SK-N-SH treated with all-trans-retinoic acid at 6 μM for 48 hours (cell line): ENCODE results near the gene MYH7B.

Experiments
- ATAC-seq: fragments of 200-7000 bp; cut with Tn5 transposase; 3 replicates; pipeline ENCODE4 v1.9.1; 2020; ENCODE audit warnings: mild to moderate bottlenecking, moderate library complexity
- ARNTL ChIP-seq: fragments of 450-650 bp; formaldehyde crosslinking; IDR thresholded peaks from 2 replicates; pipeline ENCODE4 v1.5.0; 2020; ENCODE audit warnings: low read depth, mild to moderate bottlenecking, moderate library complexity, borderline replicate concordance
- BACH2 ChIP-seq: fragments of 250-450 bp; sonication (Bioruptor Pico); IDR thresholded peaks from 2 replicates; pipeline ENCODE4 v1.9.0; 2021; ENCODE audit warnings: mild to moderate bottlenecking, borderline replicate concordance
- CREB5 ChIP-seq: fragments of 250-450 bp; sonication (Bioruptor Pico); IDR thresholded peaks from 2 replicates; pipeline ENCODE4 v1.5.1; 2020; ENCODE audit warnings: low read depth, mild to moderate bottlenecking, moderate library complexity
- CSDC2 ChIP-seq: fragments of 250-450 bp; sonication (Bioruptor Pico); IDR thresholded peaks from 2 replicates; pipeline ENCODE4 v1.5.0; 2020; ENCODE audit warnings: mild to moderate bottlenecking, moderate library complexity
- CSRNP3 ChIP-seq: fragments of 250-450 bp; sonication (Bioruptor Pico); IDR thresholded peaks from 2 replicates; pipeline ENCODE4 v1.5.1; 2021; ENCODE audit warnings: mild to moderate bottlenecking, moderate library complexity
- ESRRG ChIP-seq: fragments of 250-450 bp; sonication (Bioruptor Pico); IDR thresholded peaks from 2 replicates; pipeline ENCODE4 v1.6.1; 2021; ENCODE audit warnings: mild to moderate bottlenecking
- ISL1 ChIP-seq: fragments of 250-450 bp; sonication (Bioruptor Pico); IDR thresholded peaks from 2 replicates; pipeline ENCODE4 v2.1.2; 2022; ENCODE audit warnings: mild to moderate bottlenecking, moderate library complexity
- OSR1 ChIP-seq: fragments of 250-450 bp; sonication (Bioruptor Pico); IDR thresholded peaks from 2 replicates; pipeline ENCODE4 v1.8.0; 2022; ENCODE audit warnings: moderate library complexity, mild to moderate bottlenecking, inconsistent platforms
- PATZ1 ChIP-seq: fragments of 250-450 bp; sonication (Bioruptor Pico); IDR thresholded peaks from 2 replicates; pipeline ENCODE4 v1.8.0; 2020; ENCODE audit warnings: mild to moderate bottlenecking, moderate library complexity, borderline replicate concordance
- POU6F1 ChIP-seq: fragments of 250-450 bp; sonication (Bioruptor Pico); IDR thresholded peaks from 2 replicates; pipeline ENCODE4 v1.8.0; 2021; ENCODE audit warnings: low read depth, mild to moderate bottlenecking, moderate library complexity, borderline replicate concordance
- PPARA ChIP-seq: fragments of 250-450 bp; sonication (Bioruptor Pico); IDR thresholded peaks from 2 replicates; pipeline ENCODE4 v1.5.0; 2020; ENCODE audit warnings: mild to moderate bottlenecking, borderline replicate concordance
- RARB ChIP-seq: fragments of 250-450 bp; sonication (Bioruptor Pico); IDR thresholded peaks from 2 replicates; pipeline ENCODE4 v1.8.0; 2021; ENCODE audit warnings: mild to moderate bottlenecking, moderate library complexity
- SNAI2 ChIP-seq: fragments of 250-450 bp; sonication (Bioruptor Pico); IDR thresholded peaks from 2 replicates; pipeline ENCODE4 v1.5.0; 2020; ENCODE audit warnings: mild to moderate bottlenecking, moderate library complexity
- TCF4 ChIP-seq: fragments of 250-450 bp; sonication (Bioruptor Pico); IDR thresholded peaks from 2 replicates; pipeline ENCODE4 v1.8.0; 2021; ENCODE audit warnings: mild to moderate bottlenecking, moderate library complexity, borderline replicate concordance
- TSHZ2 ChIP-seq: fragments of 250-450 bp; sonication (Bioruptor Pico); IDR thresholded peaks from 2 replicates; pipeline ENCODE4 v1.5.0; 2020; ENCODE audit warnings: mild to moderate bottlenecking, moderate library complexity
- ZC3H10 ChIP-seq: fragments of 250-450 bp; sonication (Bioruptor Pico); IDR thresholded peaks from 2 replicates; pipeline ENCODE4 v1.5.1; 2021; ENCODE audit warnings: mild to moderate bottlenecking, moderate library complexity
- ZFP3 ChIP-seq: fragments of 250-450 bp; sonication (Bioruptor Pico); IDR thresholded peaks from 2 replicates; pipeline ENCODE4 v1.5.0; 2020; ENCODE audit warnings: mild to moderate bottlenecking, moderate library complexity
- ZFP30 ChIP-seq: fragments of 450-650 bp; formaldehyde crosslinking; IDR thresholded peaks from 2 replicates; pipeline ENCODE4 v1.5.0; 2022; ENCODE audit warnings: mild to moderate bottlenecking, moderate library complexity
- ZNF565 ChIP-seq: fragments of 450-650 bp; formaldehyde crosslinking; conservative IDR thresholded peaks from 2 replicates; pipeline ENCODE4 v1.5.0; 2020; ENCODE audit warnings: low read depth, mild to moderate bottlenecking, moderate library complexity
- ZNF70 ChIP-seq: fragments of 450-650 bp; formaldehyde crosslinking; IDR thresholded peaks from 2 replicates; pipeline ENCODE4 v1.5.0; 2020; ENCODE audit warnings: mild to moderate bottlenecking, moderate library complexity
- ZNF8 ChIP-seq: fragments of 450-650 bp; formaldehyde crosslinking; IDR thresholded peaks from 2 replicates; pipeline ENCODE4 v1.5.0; 2020; ENCODE audit warnings: mild to moderate bottlenecking, moderate library complexity

The MYH7B gene

GRCh38 chr20:34997131-34997561 lies 41.5 kb downstream of the MYH7B start:
- TF ChIP-seq ZNF565: no peak
- TF ChIP-seq ZFP30 (CRISPR knock-in tag): no peak
- no peak for TF ChIP-seq ZFP3 (CRISPR knock-in tag)
- TF ChIP-seq TSHZ2 (CRISPR knock-in tag): no peak
- TF ChIP-seq ESRRG (CRISPR knock-in tag): no peak
- TF ChIP-seq RARB (CRISPR knock-in tag): no peak
- TF ChIP-seq POU6F1 (CRISPR knock-in tag): no peak
- TF ChIP-seq BACH2 (CRISPR knock-in tag): no peak
- TF ChIP-seq PPARA: no peak
- TF ChIP-seq OSR1 (CRISPR knock-in tag): no peak
- TF ChIP-seq CSDC2 (CRISPR knock-in tag): no peak
- TF ChIP-seq ZNF70 (CRISPR knock-in tag): no peak
- no peak for TF ChIP-seq CREB5
- TF ChIP-seq ARNTL (CRISPR knock-in tag): no peak
- no peak for TF ChIP-seq ZC3H10 (CRISPR knock-in tag)
- no peak for ATAC-seq

- TF ChIP-seq TSHZ2 (CRISPR knock-in tag) (no peak), SNAI2 (CRISPR knock-in tag) (no peak), CREB5 (no peak), OSR1 (CRISPR knock-in tag) (no peak), POU6F1 (CRISPR knock-in tag) (no peak), ZNF8 (CRISPR knock-in tag) (no peak), ZNF70 (CRISPR knock-in tag) (no peak), ISL1 (CRISPR knock-in tag) (no peak)
- ATAC-seq: no peak
These were observed 42.1 kb downstream of the MYH7B start for GRCh38 chr20:34997774-34998173.

GRCh38 chr20:34998331-34998950 lies 42.8 kb downstream of the MYH7B start:
- TF ChIP-seq RARB (CRISPR knock-in tag): no peak
- no peak for TF ChIP-seq BACH2 (CRISPR knock-in tag)
- no peak for TF ChIP-seq ARNTL (CRISPR knock-in tag)
- no peak for TF ChIP-seq TCF4 (CRISPR knock-in tag)
- TF ChIP-seq CREB5: no peak
- TF ChIP-seq PATZ1 (CRISPR knock-in tag): no peak
- no peak for TF ChIP-seq CSRNP3
- ATAC-seq: peak; percentile 4; the same call in 2 of the 3 replicates
